ENCODE data around the gene MRNIP. TPM values are rescaled to one million over a fixed set of nuclear protein-coding genes. Genes with fewer than 3 reads are reported as not detected.

MRNIP gene
- total and polyA plus RNA-seq, 2 of the 8 experiments (the other 6 are each of a cell fraction or from before 2014, with no cell fraction given): 29.6 TPM

- H2BK12ac ChIP-seq (ENCODE audit: low read depth, low read length): no peak overlapping the region
- no peaks in the 10 kb centered on the region; a peak in 1 of 7 replicates for H3K4me1 ChIP-seq (replicated peaks in 1 of 4; ENCODE audit: control insufficient read depth in 3 of 4, insufficient read depth in 4 of 4, low read length in 3 of 4)
- H3K23me2 ChIP-seq (ENCODE audit: low read depth, low read length): no peaks in the 10 kb centered on the region
- H3K9me3 ChIP-seq (ENCODE audit: insufficient read depth in 2 of 2, low read depth in 1 of 2, low read length in 1 of 2): peaks cover 4 to 5% of the 10 kb centered on the region in 2 experiments; a peak in 1 of 4 replicates
- WGBS, 2 experiments (ENCODE audit: extremely low coverage in 1 of 2, insufficient coverage in 1 of 2, insufficient read length in 1 of 2, insufficient replicate concordance in 2 of 2, low coverage in 1 of 2, low lambda C conversion rate in 2 of 2, missing lambda C conversion rate in 1 of 2): 90% methylated on average over 6 of the region's 6 CpGs; no CpG with 5 or more reads in 1 of the 2 experiments
- no peak overlapping the region for H2BK15ac ChIP-seq (ENCODE audit: low read length)
- no peak overlapping the region for H2BK120ac ChIP-seq (replicated peaks; ENCODE audit: low read depth, low read length)
- DNase-seq (ENCODE audit: low read depth in 1 of 2, low spot score in 2 of 2) (no peak), FAIRE-seq (no peak)
- H3K79me2 ChIP-seq (ENCODE audit: control insufficient read depth in 1 of 2, insufficient read depth in 2 of 2, low read length in 2 of 2): no peaks in the 10 kb centered on the region
- H3K36me3 ChIP-seq (ENCODE audit: control insufficient read depth in 2 of 4, insufficient read depth in 4 of 4, low read length in 3 of 4): peaks cover 0 to 29% (median 11%) of the 10 kb centered on the region in 4 experiments; a peak in 6 of 8 replicates
- no peak overlapping the region for H3K56ac ChIP-seq (replicated peaks; ENCODE audit: insufficient read length, low read depth, low read length)
- H3K9ac ChIP-seq (replicated peaks in 1 of 4; ENCODE audit: extremely low read depth in 1 of 4, low read depth in 3 of 4, low read length in 3 of 4): no peak overlapping the region
- H3K27ac ChIP-seq (ENCODE audit: low read depth, low read length): no peak overlapping the region
- H4K8ac ChIP-seq (ENCODE audit: extremely low read depth, insufficient read depth, low read length): no peak overlapping the region
- CTCF ChIA-PET (ENCODE audit: partially characterized antibody): interaction anchor here (1.0 to 8.0 kb wide), 3 partner anchors 13 to 35 kb away, joined by 3 to 67 read pairs (median 3); no protein-coding TSS in a partner anchor
- H3K18ac ChIP-seq (ENCODE audit: extremely low read depth, low read length): no peak overlapping the region
- H3K14ac ChIP-seq (ENCODE audit: insufficient read length): no peak overlapping the region
- no peak overlapping the region for H3K4me2 ChIP-seq (ENCODE audit: insufficient read depth in 1 of 2, low read depth in 2 of 2, low read length in 2 of 2)
- H3K4ac ChIP-seq (replicated peaks; ENCODE audit: insufficient read length, low read depth, low read length): no peak overlapping the region
- H2AFZ ChIP-seq (ENCODE audit: low read length): no peak overlapping the region
- H3K27me3 ChIP-seq (replicated peaks in 1 of 4; ENCODE audit: control insufficient read depth in 3 of 4, extremely low read depth in 1 of 4, insufficient read depth in 3 of 4, low read length in 3 of 4): no peaks in the 10 kb centered on the region
- no peak for TF ChIP-seq BRCA1 (IDR thresholded peaks at IDR 0.05; ENCODE audit: low read depth, low read length)
- TF ChIP-seq EGR1 (IDR thresholded peaks at IDR 0.05; ENCODE audit: borderline replicate concordance, low read depth, low read length): no peak
- TF ChIP-seq BCL11A (IDR thresholded peaks at IDR 0.05; ENCODE audit: low read depth in 2 of 2, low read length in 2 of 2): no peak
- no peak for TF ChIP-seq KDM5A (IDR thresholded peaks at IDR 0.05; ENCODE audit: low read length)
- TF ChIP-seq SIN3A (conservative IDR thresholded peaks at IDR 0.05 in 1 of 2, IDR thresholded peaks at IDR 0.05 in 1 of 2; ENCODE audit: low read depth in 1 of 2, low read length in 2 of 2): no peak
- no peak for TF ChIP-seq SIX5 (IDR thresholded peaks at IDR 0.05; ENCODE audit: low read depth, low read length)
- TF ChIP-seq E2F6 (IDR thresholded peaks at IDR 0.05): no peak
- no peak for TF ChIP-seq SRF (IDR thresholded peaks at IDR 0.05; ENCODE audit: low read depth, low read length)
- no peak for TF ChIP-seq CBX5 (IDR thresholded peaks at IDR 0.05; ENCODE audit: low read depth, low read length)
- no peak overlapping the region for H2BK20ac ChIP-seq (ENCODE audit: low read length)
- no peak overlapping the region for H2BK5ac ChIP-seq (ENCODE audit: low read depth, low read length)
- no peak overlapping the region for H4K5ac ChIP-seq (ENCODE audit: insufficient read length, low read depth, low read length)
- no peak overlapping the region for H3K23ac ChIP-seq (ENCODE audit: insufficient read length)
- POLR2A ChIA-PET (ENCODE audit: partially characterized antibody): interaction anchor here (0.5 to 1.0 kb wide), 3 partner anchors 8 to 505 kb away, joined by 3 to 4 read pairs (median 3); no protein-coding TSS in a partner anchor
- peaks cover 0 to 5% of the 10 kb centered on the region in 2 experiments for H4K20me1 ChIP-seq (replicated peaks in 1 of 2; ENCODE audit: control insufficient read depth in 1 of 2, insufficient read depth in 2 of 2, low read length in 2 of 2)
- no peak overlapping the region for H2AK5ac ChIP-seq (ENCODE audit: low read depth, low read length)
- no peak overlapping the region for H4K91ac ChIP-seq (replicated peaks; ENCODE audit: insufficient read length, low read length)
- H3K4me3 ChIP-seq (ENCODE audit: extremely low read depth in 1 of 4, insufficient read depth in 2 of 4, low read depth in 3 of 4, low read length in 4 of 4): no peak overlapping the region
- H3K79me1 ChIP-seq (ENCODE audit: low read depth, low read length): no peaks in the 10 kb centered on the region
These were observed 8.5 kb upstream of the MRNIP start for GRCh38 chr5:179867079-179867465.

Measured in H1 (cell line).